Stimulated activated CD4-positive, alpha-beta T cell treated with anti-CD3 and anti-CD28 coated beads, Interleukin-15, amount 100 ng/mL, for 48 hours (primary cell): Measurements from ENCODE around the gene TNFRSF12A.
A peak's percentile ranks its signal among the peaks of the same experiment; 100 is the strongest.

Source experiments
- DNase-seq, 2 donors: peaks; one replicate each; pipeline ENCODE4 v3.0.0-alpha.2; 2020; ENCODE audit warnings: low read depth in 2 of 2

Gene TNFRSF12A, protein sequence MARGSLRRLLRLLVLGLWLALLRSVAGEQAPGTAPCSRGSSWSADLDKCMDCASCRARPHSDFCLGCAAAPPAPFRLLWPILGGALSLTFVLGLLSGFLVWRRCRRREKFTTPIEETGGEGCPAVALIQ

DNA sequence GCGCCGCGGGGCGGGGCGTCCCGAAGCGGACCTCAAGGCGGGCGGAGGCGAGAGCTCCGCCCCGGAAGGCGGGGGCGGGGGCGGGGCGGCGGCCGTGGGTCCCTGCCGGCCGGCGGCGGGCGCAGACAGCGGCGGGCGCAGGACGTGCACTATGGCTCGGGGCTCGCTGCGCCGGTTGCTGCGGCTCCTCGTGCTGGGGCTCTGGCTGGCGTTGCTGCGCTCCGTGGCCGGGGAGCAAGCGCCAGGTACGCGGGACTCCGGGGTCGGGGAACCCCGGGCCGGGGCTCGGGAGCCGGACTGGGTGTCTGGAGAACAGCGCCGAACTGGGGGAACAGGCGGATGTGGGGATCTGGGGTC, at the start of gene TNFRSF12A:
TSS of gene TNFRSF12A (plus strand) at position 122 of the 357 bp plus-strand sequence. CDS start at position 152, 30 bp downstream.
- peak in 1 of 2 donors; percentile 55 for DNase-seq

DNA sequence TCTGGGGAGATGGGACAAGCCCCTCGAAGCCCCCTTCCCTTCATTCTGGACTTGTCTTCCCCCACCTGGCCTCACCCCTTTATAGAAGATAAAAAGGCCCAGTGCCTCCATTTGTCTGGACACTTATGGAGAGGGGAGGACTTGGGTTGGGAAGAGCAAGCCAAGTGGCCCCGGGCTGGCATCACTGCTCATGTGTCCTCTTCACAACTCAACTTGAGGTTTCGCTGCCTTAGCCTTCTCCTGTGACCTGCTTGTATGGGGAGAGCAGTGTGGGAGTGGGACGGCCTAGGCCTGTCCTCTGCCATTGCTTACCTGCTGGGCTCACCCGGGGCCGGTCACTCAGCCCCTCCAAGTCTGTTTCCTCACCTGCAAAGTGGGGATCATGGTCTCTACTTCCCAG, 49.6 kb upstream of the TNFRSF12A start:
- DNase-seq: no peak

GRCh38 chr16:2971134-2971984, 48.8 kb upstream of the TNFRSF12A start:
- DNase-seq: no peak

- no peak for DNase-seq
Observed at GRCh38 chr16:2971985-2972784, 48.0 kb upstream of the TNFRSF12A start.

- no peak for DNase-seq
Observed at GRCh38 chr16:2973093-2973492, 47.1 kb upstream of the TNFRSF12A start.

GRCh38 chr16:2973605-2974318, 46.4 kb upstream of the TNFRSF12A start:
- no peak for DNase-seq

DNA sequence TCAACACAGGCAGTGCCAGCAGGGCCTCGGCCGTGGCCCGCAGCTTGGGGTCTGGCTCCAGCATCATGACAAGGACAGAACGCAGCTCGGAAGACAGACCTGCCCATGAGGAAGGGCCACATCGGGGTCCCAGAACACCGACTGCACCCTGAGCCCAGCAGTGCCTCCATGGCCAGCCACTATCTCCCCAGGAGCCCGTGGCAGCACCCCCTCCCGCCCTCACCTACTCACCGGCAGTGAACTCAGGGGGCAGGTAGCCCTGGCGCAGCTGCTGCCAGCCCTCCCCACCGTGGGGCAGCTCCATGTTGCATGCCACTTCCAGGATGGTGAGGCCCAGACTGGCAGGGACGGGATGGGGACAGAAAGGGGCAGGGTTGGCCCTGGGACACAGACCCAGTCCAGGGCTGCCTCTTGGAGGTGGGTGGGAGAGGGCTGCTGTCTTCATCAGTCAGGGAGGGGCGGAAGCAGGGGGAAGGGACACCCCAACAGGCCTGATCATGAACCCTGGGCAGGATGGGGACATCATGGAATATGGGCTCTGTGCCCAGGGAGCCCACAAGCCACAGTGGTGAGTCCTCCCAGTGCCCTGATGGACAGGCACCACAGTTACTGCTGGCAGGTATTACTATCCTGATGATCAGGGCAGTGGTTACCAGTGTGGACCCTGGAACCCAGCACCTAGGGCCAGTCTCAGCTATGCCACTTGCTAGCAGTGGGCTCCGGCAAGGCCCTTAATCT, 45.7 kb upstream of the TNFRSF12A start:
- no peak for DNase-seq

DNA sequence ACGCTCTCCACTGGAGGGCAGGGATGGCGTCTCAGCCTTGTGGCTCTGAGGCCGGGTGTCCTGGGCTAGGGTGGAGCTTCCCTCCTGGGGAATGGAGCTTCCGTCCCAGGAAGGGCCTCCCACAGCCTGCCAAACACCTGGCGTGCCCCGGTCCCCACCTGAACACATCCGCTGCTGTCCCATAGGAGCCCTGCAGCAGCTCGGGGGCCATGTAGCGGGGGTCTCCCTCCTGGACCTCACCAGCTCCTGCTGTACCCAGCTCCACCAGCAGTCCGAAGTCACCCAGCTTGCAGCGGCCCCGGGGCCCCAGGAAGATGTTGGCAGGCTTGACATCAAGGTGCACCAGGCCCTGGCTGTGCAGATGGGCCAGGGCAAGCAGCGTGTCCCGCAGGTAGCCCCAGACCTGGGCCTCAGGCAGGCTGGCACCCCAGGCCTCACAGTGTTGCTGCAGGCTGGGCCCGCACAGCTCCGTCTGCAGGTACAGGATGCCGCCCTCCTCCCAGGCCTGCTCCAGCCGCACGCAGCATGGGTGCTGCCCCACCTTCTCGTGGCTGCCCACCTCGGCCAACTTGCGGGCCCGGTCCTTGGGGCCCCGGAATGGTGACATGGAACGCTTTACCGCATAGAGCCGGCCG, 44.9 kb upstream of the TNFRSF12A start:
- DNase-seq: no peak

DNA sequence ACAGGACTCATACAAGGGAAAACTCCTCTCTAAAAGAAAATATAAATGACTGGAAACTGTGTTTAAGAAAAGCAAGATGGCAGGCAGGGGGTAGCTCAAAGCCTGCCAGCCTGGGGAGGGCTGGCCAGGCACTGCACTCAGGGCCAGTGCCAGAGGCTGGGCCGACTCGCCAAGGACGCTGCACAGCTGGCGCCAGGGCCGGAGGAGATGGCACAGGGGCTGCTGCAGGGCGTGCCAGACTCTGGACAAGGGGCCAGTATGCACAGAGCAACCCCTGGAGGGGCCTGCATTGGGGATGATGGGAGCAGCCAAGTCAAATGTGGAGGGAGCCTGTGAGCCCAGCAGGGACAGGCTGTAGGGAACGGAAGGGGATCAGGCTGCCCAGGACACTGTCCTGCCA, 44.0 kb upstream of the TNFRSF12A start:
- no peak for DNase-seq

DNA sequence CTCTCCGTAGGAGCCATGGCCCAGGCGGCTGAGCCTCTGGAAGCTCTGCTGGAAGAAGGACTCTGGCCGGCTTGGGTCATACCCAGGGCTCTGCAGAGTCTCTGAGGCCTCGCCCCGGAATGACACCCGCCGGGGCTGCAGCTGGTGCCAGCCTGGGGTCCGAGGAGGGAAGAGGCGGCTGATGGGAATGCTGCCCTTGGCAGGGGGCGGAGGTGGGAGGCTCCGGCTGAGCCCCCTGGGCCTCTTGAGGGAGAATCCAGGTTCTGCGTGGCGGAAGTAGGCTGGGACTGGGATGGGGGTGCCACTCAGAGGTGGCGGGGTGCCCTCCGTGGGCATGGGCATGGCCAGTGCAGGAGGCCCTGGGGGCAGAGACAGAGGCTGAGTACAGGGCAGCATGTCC, 43.5 kb upstream of the TNFRSF12A start:
- no peak for DNase-seq

DNA sequence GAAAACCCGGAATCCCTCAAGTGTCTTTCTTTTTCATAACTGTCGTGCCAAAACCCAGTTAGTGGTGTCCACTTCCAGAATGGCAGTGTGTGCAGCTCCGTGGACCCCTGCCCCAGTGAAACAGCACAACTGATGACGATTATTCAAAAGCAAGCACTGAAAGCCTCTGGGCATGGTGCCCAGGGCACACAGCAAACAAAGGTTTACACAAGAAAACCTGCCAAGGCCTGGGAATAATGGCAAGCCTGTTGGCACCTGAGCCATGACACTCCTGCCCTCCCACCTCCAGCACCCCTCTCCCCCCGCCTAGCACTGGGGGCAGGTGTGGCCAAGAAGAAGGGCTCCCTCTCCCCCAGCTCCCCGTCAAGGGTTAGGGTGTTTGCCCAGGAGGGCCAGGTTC, 42.7 kb upstream of the TNFRSF12A start:
- no peak for DNase-seq

DNA sequence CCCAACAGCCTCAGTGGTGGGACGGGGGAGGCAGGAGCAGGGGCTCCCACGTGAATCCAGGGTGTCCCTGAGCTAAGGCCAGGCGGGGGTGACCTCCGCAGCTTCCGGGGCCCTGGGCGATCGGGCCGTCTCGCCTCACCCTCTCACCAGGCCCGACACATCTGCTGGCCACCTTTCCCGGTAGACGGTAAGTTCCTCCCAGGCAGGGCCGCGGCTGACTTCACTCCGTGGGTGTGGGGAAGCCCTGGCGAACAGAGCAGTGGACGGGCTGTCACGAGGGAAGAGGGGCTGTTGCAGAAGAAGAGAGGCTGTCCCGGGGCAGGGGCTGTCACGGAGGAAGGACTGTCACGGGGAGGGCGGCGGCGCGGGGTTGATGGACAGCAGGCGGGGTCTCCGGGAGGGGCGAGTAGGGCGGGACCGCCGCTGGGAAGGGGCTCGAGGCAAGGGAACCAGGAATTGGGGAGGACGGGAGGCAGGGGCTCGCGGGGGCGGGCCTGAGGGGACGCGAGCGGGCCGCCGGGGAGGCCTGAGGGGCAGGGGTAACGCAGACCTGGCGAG, 40.4 kb upstream of the TNFRSF12A start:
- DNase-seq: no peak

DNA sequence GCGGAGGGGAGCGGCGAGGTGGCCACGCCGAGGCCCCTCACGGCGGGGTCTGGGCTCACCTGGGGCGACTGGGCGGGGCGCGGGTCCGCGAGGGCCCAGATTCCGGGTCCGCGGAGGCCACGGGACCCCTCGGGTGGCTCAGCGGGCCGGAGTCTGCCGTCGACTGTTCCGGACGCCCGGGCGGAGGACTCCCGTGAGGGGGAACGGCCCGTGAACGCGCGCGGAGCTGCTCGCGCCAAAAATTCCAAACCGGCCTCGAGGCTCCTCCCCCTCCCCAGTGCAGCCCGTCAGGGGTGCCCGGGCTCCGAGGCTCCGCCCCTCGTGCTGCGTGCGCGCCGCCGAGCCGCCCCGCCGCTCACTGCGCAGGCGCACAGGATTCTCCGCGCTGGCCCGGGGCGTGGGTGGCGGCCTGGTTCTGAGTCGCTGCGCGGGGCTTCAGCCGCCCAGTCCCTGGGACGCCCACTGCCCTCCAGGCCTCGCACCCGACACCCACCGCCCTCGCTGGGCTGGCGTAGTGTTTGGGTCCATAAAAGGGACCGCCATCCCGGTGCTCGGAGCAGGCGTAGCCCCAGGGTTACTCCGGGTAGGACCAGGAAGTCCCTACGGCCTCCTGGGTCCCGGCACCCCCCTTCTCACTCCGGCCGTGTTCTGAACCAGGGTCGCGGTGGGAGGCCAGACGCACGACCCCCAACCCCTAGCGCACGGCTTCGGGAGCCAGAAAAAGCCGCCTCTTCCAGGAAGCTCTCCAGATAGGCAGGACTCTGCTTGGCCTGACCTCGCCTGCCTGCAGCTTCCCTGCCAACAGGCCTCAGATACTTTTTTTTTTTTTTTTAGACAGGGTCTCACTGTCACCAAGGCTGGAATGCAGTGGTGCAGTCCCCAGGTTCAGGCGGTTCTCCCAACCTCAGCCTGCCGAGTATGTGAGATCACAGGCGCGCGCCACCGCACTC, 39.7 kb upstream of the TNFRSF12A start, which contains the start of gene PKMYT1:
TSS of gene PKMYT1 (minus strand) at position 220 of the 950 bp plus-strand sequence. CDS start 789 bp downstream, outside the sequence.
- DNase-seq: peak; percentile 85 to 94

GRCh38 chr16:2981177-2981898, 38.8 kb upstream of the TNFRSF12A start:
- DNase-seq: no peak

- no peak for DNase-seq
Observed at GRCh38 chr16:2981899-2982250, 38.3 kb upstream of the TNFRSF12A start.

- no peak for DNase-seq
Observed at GRCh38 chr16:2982402-2982801, 37.8 kb upstream of the TNFRSF12A start.

GRCh38 chr16:2983706-2984136, 36.4 kb upstream of the TNFRSF12A start:
- peak; percentile 60 to 77 for DNase-seq

DNA sequence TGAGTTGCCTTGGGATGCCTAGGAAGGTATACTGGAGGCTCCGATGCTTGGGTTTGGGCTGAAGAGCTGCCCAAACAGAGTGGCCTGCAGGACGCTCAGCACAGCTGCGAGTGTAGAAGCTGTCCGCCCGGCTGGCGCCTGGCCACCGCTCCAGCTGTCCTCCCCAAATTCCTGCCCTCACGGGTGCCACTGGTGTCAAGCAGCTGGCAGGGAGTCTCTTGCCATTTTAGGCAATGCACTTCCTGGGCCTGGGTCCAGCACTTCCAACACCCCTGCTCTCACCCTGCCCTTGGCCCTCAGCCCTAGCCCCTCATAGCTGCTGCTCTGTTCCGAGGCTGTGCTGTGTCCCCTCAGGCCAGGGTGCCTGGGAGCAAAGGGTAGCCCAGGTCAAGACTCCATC, 34.7 kb upstream of the TNFRSF12A start:
- no peak for DNase-seq
